AG20443 (cell line): ENCODE measurements around the gene FECH.

Source experiments
- DNase-seq: peaks from one replicate; pipeline ENCODE4 v3.0.0; 2012; ENCODE audit warnings: low spot score, mixed read lengths

The FECH gene

GRCh38 chr18:57581301-57581934 lies 5.1 kb downstream of the FECH start:
- DNase-seq, result no peak

GRCh38 chr18:57579934-57580333 lies 6.6 kb downstream of the FECH start:
- no peak for DNase-seq

GRCh38 chr18:57576316-57576715 lies 10.2 kb downstream of the FECH start:
- DNase-seq, result no peak

- no peak for DNase-seq
Measured at GRCh38 chr18:57575542-57575941, 11.0 kb downstream of the FECH start.

- DNase-seq, result no peak
Measured at GRCh38 chr18:57574866-57575265, 11.6 kb downstream of the FECH start.

- DNase-seq, result no peak
Measured at GRCh38 chr18:57570162-57570561, 16.3 kb downstream of the FECH start.

GRCh38 chr18:57569133-57569532 lies 17.4 kb downstream of the FECH start:
- DNase-seq, result no peak

GRCh38 chr18:57561728-57562423 lies 24.6 kb downstream of the FECH start:
- DNase-seq, result peak; percentile 64

- no peak for DNase-seq
Measured at GRCh38 chr18:57561261-57561660, 25.2 kb downstream of the FECH start.

GRCh38 chr18:57559314-57559713 lies 27.2 kb downstream of the FECH start:
- no peak for DNase-seq

GRCh38 chr18:57555134-57555533 lies 31.4 kb downstream of the FECH start:
- DNase-seq, result no peak

GRCh38 chr18:57550510-57550909 lies 36.0 kb downstream of the FECH start:
- DNase-seq, result no peak

- DNase-seq, result no peak
Measured at GRCh38 chr18:57547260-57547659, 39.2 kb downstream of the FECH start.

GRCh38 chr18:57544936-57545660 lies 41.4 kb downstream of the FECH start:
- no peak for DNase-seq

- DNase-seq, result no peak
Measured at GRCh38 chr18:57543560-57543959, 42.9 kb downstream of the FECH start.

- DNase-seq, result peak; percentile 80
Measured at GRCh38 chr18:57542812-57543427, 43.6 kb downstream of the FECH start.

GRCh38 chr18:57542126-57542525 lies 44.4 kb downstream of the FECH start:
- DNase-seq, result peak; percentile 77

- DNase-seq, result no peak
Measured at GRCh38 chr18:57539702-57540101, 46.8 kb downstream of the FECH start.

- DNase-seq, result no peak
Measured at GRCh38 chr18:57538614-57539013, 47.9 kb downstream of the FECH start.

GRCh38 chr18:57534511-57534909 lies 52.0 kb downstream of the FECH start:
- DNase-seq, result no peak

- no peak for DNase-seq
Measured at GRCh38 chr18:57533868-57534510, 52.5 kb downstream of the FECH start.
